Activated T-helper 1 cell treated with anti-CD3 and anti-CD28 coated beads, Interleukin-12 subunit alpha, Interleukin-12 subunit beta, Interleukin-2, Interleukin-4 antibody, amounts not matched to agents 30 ng/mL and 10 ng/mL and 1 ng/mL, durations not matched to agents 14 hours and 24 hours and 36 hours (primary cell): ENCODE data around the gene MEG3. TPM values are rescaled to one million over a fixed set of nuclear protein-coding genes. Genes with fewer than 3 reads are reported as not detected.

ENCODE experiments used
- DNase-seq: peaks from one replicate; pipeline ENCODE4 v3.0.0; 2021; ENCODE audit warnings: low spot score
- H3K27ac Mint-ChIP-seq: one replicate; pipeline ENCODE4 v1.8.0; 2021; ENCODE audit warnings: mild to moderate bottlenecking, mixed read lengths
- H3K27me3 Mint-ChIP-seq: one replicate; pipeline ENCODE4 v1.8.0; 2022; ENCODE audit warnings: mild to moderate bottlenecking, moderate library complexity, mixed read lengths; ENCODE audit not compliant: insufficient read depth
- H3K36me3 Mint-ChIP-seq: one replicate; pipeline ENCODE4 v1.8.0; 2021; ENCODE audit warnings: low read depth, mixed read lengths
- H3K4me1 Mint-ChIP-seq: one replicate; pipeline ENCODE4 v1.8.0; 2021; ENCODE audit warnings: low read depth, mixed read lengths
- H3K4me3 Mint-ChIP-seq: one replicate; pipeline ENCODE4 v1.8.0; 2021; ENCODE audit warnings: mild to moderate bottlenecking, moderate library complexity, mixed read lengths
- H3K9me3 Mint-ChIP-seq: one replicate; pipeline ENCODE4 v1.8.0; 2021; ENCODE audit warnings: mixed read lengths
- intact Hi-C: fragments of 100-400 bp; cut with micrococcal nuclease; formaldehyde crosslinking; loops from one replicate; pipeline ENCODE4 v1.15.1; 2024
- total RNA-seq: library from RNA; stranded (reverse); gene quantifications from 2 replicates; pipeline ENCODE4 v1.2.3, GENCODE V29; 2022

MEG3 gene
- total RNA-seq, 1 donor from 2014 or later = not detected

DNA sequence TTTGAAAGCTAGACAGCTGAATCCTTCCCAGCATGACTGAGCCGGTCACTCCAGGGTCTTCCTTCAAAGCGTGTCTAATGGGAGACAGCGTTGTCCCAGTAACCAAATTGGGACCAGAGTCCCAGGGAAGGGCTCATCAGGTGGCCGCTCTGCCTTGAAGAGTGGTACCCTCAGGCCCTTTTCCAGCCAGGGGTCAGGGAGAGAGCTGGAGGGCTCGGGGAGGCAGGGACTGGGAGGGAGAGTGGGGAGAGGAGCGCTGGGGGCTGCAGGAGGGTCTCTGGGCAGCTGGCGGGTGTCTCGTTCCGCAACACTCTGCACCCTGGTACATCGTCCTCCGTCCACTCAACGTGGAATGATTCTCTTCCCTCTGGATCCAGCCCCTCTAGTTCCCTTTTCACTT, 79.2 kb downstream of the MEG3 start:
- DNase-seq = no peak

DNA sequence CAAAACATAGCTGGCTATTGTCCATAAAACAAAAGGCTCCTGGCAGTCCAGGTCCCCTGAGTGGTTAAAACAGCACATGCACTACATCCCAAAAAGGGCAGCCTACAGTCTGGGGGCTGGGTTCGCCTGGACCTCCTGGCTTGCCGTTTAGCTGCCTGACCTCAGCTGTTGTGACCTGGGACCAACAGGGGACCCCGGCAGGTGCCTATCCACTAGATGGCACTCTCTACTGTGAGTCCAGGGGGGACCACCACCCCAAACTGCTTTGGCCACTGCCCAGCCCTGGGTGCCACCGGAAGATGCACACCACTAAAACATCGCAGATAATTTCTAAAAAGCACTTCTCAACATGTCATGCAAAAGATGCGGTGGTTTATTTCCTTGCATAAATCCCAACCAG, 80.5 kb downstream of the MEG3 start:
- Mint-ChIP-seq H3K9me3 (no peaks in the 10 kb centered on the region), H3K36me3 (no peaks in the 10 kb centered on the region), H3K4me3 (no peak overlapping the region), H3K27me3 (peaks cover 18% of the 10 kb centered on the region), H3K27ac (no peak overlapping the region), H3K4me1 (no peaks in the 10 kb centered on the region)
- DNase-seq = no peak
- intact Hi-C loops = no loop called here

More for the DNA sequence above, 79.2 kb downstream of the MEG3 start:
- Mint-ChIP-seq H3K4me3 (no peak overlapping the region), H3K27me3 (peaks cover 30% of the 10 kb centered on the region), H3K4me1 (no peaks in the 10 kb centered on the region), H3K36me3 (no peaks in the 10 kb centered on the region), H3K9me3 (no peaks in the 10 kb centered on the region), H3K27ac (no peak overlapping the region)
- intact Hi-C loops = no loop called here

GRCh38 chr14:100907240-100907639, 81.3 kb downstream of the MEG3 start:
- Mint-ChIP-seq H3K4me3 (no peak overlapping the region), H3K9me3 (no peaks in the 10 kb centered on the region), H3K4me1 (no peaks in the 10 kb centered on the region), H3K27me3 (peaks cover 14% of the 10 kb centered on the region), H3K36me3 (no peaks in the 10 kb centered on the region), H3K27ac (no peak overlapping the region)
- no peak for DNase-seq
- intact Hi-C loops = no loop called here

- DNase-seq = no peak
- Mint-ChIP-seq H3K4me1 (no peaks in the 10 kb centered on the region), H3K9me3 (no peaks in the 10 kb centered on the region), H3K36me3 (no peaks in the 10 kb centered on the region), H3K27ac (no peak overlapping the region), H3K27me3 (peaks cover 15% of the 10 kb centered on the region), H3K4me3 (no peak overlapping the region)
- intact Hi-C loops = no loop called here
Observed at GRCh38 chr14:100909439-100909838, 83.5 kb downstream of the MEG3 start.

Other genes with a start within 250 kb of the MEG3 start
- gene BEGAIN, start 238.7 kb upstream of the MEG3 start, total RNA-seq = 2.5 and 2.8 TPM in 2 replicates
- not detected in 2 replicates for gene DLK1, start 99.2 kb upstream of the MEG3 start, total RNA-seq
- not detected in 2 replicates for gene RTL1, start 77.6 kb downstream of the MEG3 start, total RNA-seq